PC-3 (cell line): ENCODE results near the gene TH. TPM values are rescaled to one million over a fixed set of nuclear protein-coding genes. Genes with fewer than 3 reads are reported as not detected.

Source experiments
- ATAC-seq: fragments of 200-7000 bp; cut with Tn5 transposase; 2 replicates; pipeline ENCODE4 v1.9.1; 2020; ENCODE audit warnings: mild to moderate bottlenecking, moderate library complexity
- BruUV-seq: library from RNA; stranded (reverse); fragments of 400-500 nt; replicated peaks from 2 replicates; lab custom pipeline; 2021; lab: Mats Ljungman, UMichigan
- CTCF ChIA-PET: fragments of 300-600 bp; sonication (Branson Sonifier 250); formaldehyde crosslinking; loops from one replicate; lab custom pipeline; 2022; ENCODE audit warnings: antibody characterized with exemption; lab: Charles Lee
- POLR2A ChIA-PET: fragments of 300-600 bp; sonication (Branson Sonifier 250); formaldehyde crosslinking; loops from one replicate; lab custom pipeline; 2022; ENCODE audit warnings: antibody characterized with exemption; ENCODE audit not compliant: unreplicated experiment; lab: Charles Lee
- DNase-seq: peaks from one replicate; pipeline ENCODE4 v3.0.0-alpha.2; 2015
- H2AFZ ChIP-seq: fragments of 300-600 bp; sonication (generic); 2 replicates; pipeline ENCODE4 v1.6.0; 2016; ENCODE audit warnings: antibody characterized with exemption, low read length
- H3F3A ChIP-seq: fragments of 300-600 bp; sonication (generic); one replicate; pipeline ENCODE4 v1.6.0; 2017; ENCODE audit warnings: antibody characterized with exemption, low read length, control low read depth, mild to moderate bottlenecking; ENCODE audit not compliant: unreplicated experiment
- H3K27ac ChIP-seq: fragments of 300-600 bp; sonication (generic); 2 replicates; pipeline ENCODE4 v1.5.1; 2016; ENCODE audit warnings: mild to moderate bottlenecking, low read length
- H3K27me3 ChIP-seq: fragments of 300-600 bp; sonication (generic); 2 replicates; pipeline ENCODE4 v1.6.1; 2016; ENCODE audit warnings: low read length, mixed read lengths
- H3K36me3 ChIP-seq: fragments of 300-600 bp; sonication (generic); 2 replicates; pipeline ENCODE4 v1.6.1; 2016; ENCODE audit warnings: low read depth, mixed run types, low read length, mixed read lengths
- H3K4me1 ChIP-seq: fragments of 300-600 bp; sonication (generic); 2 replicates; pipeline ENCODE4 v1.5.1; 2016; ENCODE audit warnings: low read length; ENCODE audit not compliant: insufficient read depth
- H3K4me2 ChIP-seq: fragments of 300-600 bp; sonication (generic); 2 replicates; pipeline ENCODE4 v1.6.0; 2016; ENCODE audit warnings: low read length
- H3K4me3 ChIP-seq: fragments of 300-600 bp; sonication (generic); 2 replicates; pipeline ENCODE4 v1.5.1; 2016; ENCODE audit warnings: mild to moderate bottlenecking, low read length, mixed read lengths
- H3K79me2 ChIP-seq: fragments of 300-600 bp; sonication (generic); 2 replicates; pipeline ENCODE4 v1.6.1; 2017; ENCODE audit warnings: low read length, mixed read lengths
- H3K9ac ChIP-seq: fragments of 300-600 bp; sonication (generic); 2 replicates; pipeline ENCODE4 v1.6.0; 2016; ENCODE audit warnings: mild to moderate bottlenecking, low read length
- H3K9me2 ChIP-seq: fragments of 300-600 bp; sonication (generic); replicated peaks from 2 replicates; pipeline ENCODE4 v1.6.1; 2016; ENCODE audit warnings: mixed run types, low read length, mixed read lengths
- H3K9me3 ChIP-seq: fragments of 300-600 bp; sonication (generic); 2 replicates; pipeline ENCODE4 v1.6.1; 2016; ENCODE audit warnings: low read length, mixed read lengths
- H4K20me1 ChIP-seq: fragments of 300-600 bp; sonication (generic); 2 replicates; pipeline ENCODE4 v1.6.1; 2016; ENCODE audit warnings: low read length, mixed read lengths
- CTCF ChIP-seq: fragments of 300-600 bp; sonication (generic); conservative IDR thresholded peaks from 2 replicates; pipeline ENCODE4 v1.5.1; 2017; ENCODE audit warnings: antibody characterized with exemption, low read depth, mild to moderate bottlenecking, low read length
- EZH2 ChIP-seq: fragments of 300-600 bp; sonication (generic); IDR thresholded peaks from one replicate; pipeline ENCODE4 v1.6.1; 2017; ENCODE audit warnings: antibody characterized with exemption, mild to moderate bottlenecking, low read length; ENCODE audit not compliant: unreplicated experiment
- EZH2phosphoT487 ChIP-seq: fragments of 300-600 bp; sonication (generic); IDR thresholded peaks from 2 replicates; pipeline ENCODE4 v1.6.1; 2018; ENCODE audit warnings: mild to moderate bottlenecking, antibody characterized with exemption, low read length, borderline replicate concordance
- intact Hi-C: fragments of 100-400 bp; cut with micrococcal nuclease; formaldehyde crosslinking; loops from 2 replicates; pipeline ENCODE4 v1.9.0; 2023
- total RNA-seq: library from RNA; depleted of rRNA; stranded (reverse); fragments of >200 nt; gene quantifications from 2 replicates; pipeline ENCODE4 v1.2.3, GENCODE V29; 2014

Gene TH
- total RNA-seq, 1 experiment from 2014 or later = 8.3 TPM

- TF ChIP-seq EZH2 = no peak
- TF ChIP-seq EZH2phosphoT487 = no peak
- TF ChIP-seq CTCF = no peak
- no peaks in the 10 kb centered on the region for H3K9me3 ChIP-seq
- no peak overlapping the region for H3K4me2 ChIP-seq
- BruUV-seq = no TSS peak
- ChIA-PET POLR2A (no interaction called here), CTCF (no interaction called here)
- H3K4me3 ChIP-seq = no peak overlapping the region
- H3K36me3 ChIP-seq = no peaks in the 10 kb centered on the region
- H3K9ac ChIP-seq = no peak overlapping the region
- no peaks in the 10 kb centered on the region for H3K27me3 ChIP-seq
- intact Hi-C loops = no loop called here
- H2AFZ ChIP-seq = no peak overlapping the region
- H3K4me1 ChIP-seq = peaks cover 4% of the 10 kb centered on the region; the same call in 1 of the 2 replicates
- no peak for DNase-seq
- H3K79me2 ChIP-seq = no peaks in the 10 kb centered on the region
- no peak overlapping the region for H3K27ac ChIP-seq
- H4K20me1 ChIP-seq = no peaks in the 10 kb centered on the region
- H3K9me2 ChIP-seq = no peaks in the 10 kb centered on the region
- ATAC-seq = no peak
- no peaks in the 10 kb centered on the region for H3F3A ChIP-seq
These were observed 20.8 kb upstream of the TH start for GRCh38 chr11:2192435-2192834.

DNA sequence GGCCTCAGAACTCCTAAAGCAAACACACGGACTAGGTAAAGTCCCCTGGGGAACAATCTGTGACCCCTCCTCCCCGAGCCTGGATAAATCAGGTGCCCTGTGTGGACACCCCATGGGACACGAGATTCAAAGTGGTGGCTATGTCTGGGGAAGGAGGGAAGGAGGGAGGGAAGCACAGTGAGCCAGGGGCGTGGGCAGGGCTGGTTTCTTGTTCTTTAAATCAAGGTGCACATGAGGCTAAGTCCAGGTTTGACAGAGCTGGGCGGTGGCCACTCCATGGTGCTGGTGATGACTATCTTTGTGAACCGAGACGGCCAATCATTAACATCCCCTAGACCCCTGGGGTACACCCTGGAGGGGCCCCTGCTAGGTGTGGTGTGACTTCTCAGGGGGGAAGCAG lies 20.3 kb upstream of the TH start:
- Histone ChIP-seq H3K9me2 (no peaks in the 10 kb centered on the region), H3K79me2 (no peaks in the 10 kb centered on the region), H3K4me3 (no peak overlapping the region), H3K9ac (no peak overlapping the region), H3K4me2 (no peak overlapping the region), H3F3A (no peaks in the 10 kb centered on the region), H3K27me3 (no peaks in the 10 kb centered on the region), H2AFZ (no peak overlapping the region), H3K36me3 (no peaks in the 10 kb centered on the region), H3K9me3 (no peaks in the 10 kb centered on the region), H4K20me1 (no peaks in the 10 kb centered on the region), H3K4me1 (peaks cover 4% of the 10 kb centered on the region; the same call in 1 of the 2 replicates), H3K27ac (no peak overlapping the region)
- TF ChIP-seq EZH2phosphoT487 = no peak
- TF ChIP-seq EZH2 = no peak
- no peak for TF ChIP-seq CTCF
- no TSS peak for BruUV-seq
- ATAC-seq (no peak), DNase-seq (no peak)
- intact Hi-C loops = no loop called here
- POLR2A ChIA-PET = no interaction called here
- CTCF ChIA-PET = no interaction called here

DNA sequence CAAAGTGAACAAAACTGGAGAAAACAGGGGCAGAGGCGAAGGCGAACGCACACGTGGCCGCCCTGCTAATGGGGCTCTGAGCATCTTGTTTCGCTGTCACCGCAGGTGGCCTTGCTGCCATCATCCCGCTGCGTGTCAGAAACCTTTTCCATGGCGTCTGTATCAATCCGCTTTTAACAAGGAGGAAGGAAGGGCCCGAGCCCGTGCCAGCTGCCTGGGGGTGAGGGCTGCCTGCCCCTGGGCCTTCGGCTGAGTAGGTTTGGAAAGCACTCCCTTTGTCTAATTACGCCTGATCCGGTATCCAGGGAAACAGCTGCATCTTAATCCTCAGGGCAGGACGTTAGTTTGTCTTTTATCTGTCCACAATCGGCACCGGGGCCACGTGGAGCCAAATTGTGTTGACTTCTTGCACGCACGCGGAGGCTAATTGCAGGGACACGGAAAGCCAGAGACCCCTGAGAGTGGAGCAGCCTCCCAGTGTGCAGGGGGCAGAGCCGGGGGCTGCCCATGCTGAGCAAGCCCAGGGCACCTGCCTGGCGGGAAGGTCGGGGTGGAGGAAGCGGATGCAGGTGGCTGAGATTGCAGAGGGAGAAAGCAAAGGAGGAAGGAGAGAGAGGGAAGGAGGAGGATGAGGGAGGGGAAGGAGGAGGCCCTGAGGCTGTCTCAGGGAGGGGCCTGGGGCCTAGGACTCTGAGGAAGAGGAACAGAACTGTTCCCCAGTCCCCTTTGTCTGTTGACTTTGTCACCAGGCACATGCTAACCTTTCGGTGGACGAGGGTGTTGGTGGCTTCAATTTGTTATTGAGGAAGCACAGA lies 19.2 kb upstream of the TH start:
- H3K4me2 ChIP-seq = no peak overlapping the region

More for the DNA sequence above, 19.2 kb upstream of the TH start:
- H3K4me3 ChIP-seq = no peak overlapping the region
- no peak for DNase-seq
- H3K27me3 ChIP-seq = no peaks in the 10 kb centered on the region
- intact Hi-C loops = no loop called here
- POLR2A ChIA-PET = no interaction called here
- BruUV-seq = no TSS peak
- TF ChIP-seq CTCF = no peak
- TF ChIP-seq EZH2 = no peak
- TF ChIP-seq EZH2phosphoT487 = no peak
- no peaks in the 10 kb centered on the region for H3K36me3 ChIP-seq
- H3K9me2 ChIP-seq = no peaks in the 10 kb centered on the region
- no peaks in the 10 kb centered on the region for H3F3A ChIP-seq
- peaks cover 4% of the 10 kb centered on the region; the same call in 1 of the 2 replicates for H3K4me1 ChIP-seq
- H3K79me2 ChIP-seq = no peaks in the 10 kb centered on the region
- no peak overlapping the region for H3K9ac ChIP-seq
- H3K27ac ChIP-seq = no peak overlapping the region
- H4K20me1 ChIP-seq = no peaks in the 10 kb centered on the region
- no peak overlapping the region for H2AFZ ChIP-seq
- ATAC-seq = no peak
- H3K9me3 ChIP-seq = no peaks in the 10 kb centered on the region
- CTCF ChIA-PET = no interaction called here
